OCI-LY1 (cell line): Measurements from ENCODE around the gene PSMD1.

ENCODE experiments used
- H2AFZ ChIP-seq: fragments of 200-600 bp; sonication (generic), shearing (Covaris generic); 2 replicates; pipeline ENCODE4 v1.6.0; 2014; ENCODE audit warnings: antibody characterized with exemption, mild to moderate bottlenecking, low read length
- H3F3A ChIP-seq: fragments of 200-600 bp; sonication (generic), shearing (Covaris generic); 2 replicates; pipeline ENCODE4 v1.6.0; 2014; ENCODE audit warnings: mild to moderate bottlenecking, antibody characterized with exemption, low read length, moderate library complexity; ENCODE audit not compliant: insufficient read depth
- H3K27ac ChIP-seq: fragments of 200-600 bp; sonication (generic); 2 replicates; pipeline ENCODE4 v1.5.1; 2014; ENCODE audit warnings: low read length, mixed run types, mild to moderate bottlenecking, low read depth; ENCODE audit not compliant: poor library complexity, severe bottlenecking
- H3K27me3 ChIP-seq: fragments of 200-600 bp; sonication (generic); 2 replicates; pipeline ENCODE4 v1.6.0; 2014; ENCODE audit warnings: antibody characterized with exemption, mild to moderate bottlenecking, low read length, moderate library complexity; ENCODE audit not compliant: insufficient read depth
- H3K36me3 ChIP-seq: fragments of 200-600 bp; sonication (generic); 2 replicates; pipeline ENCODE4 v1.6.1; 2014; ENCODE audit warnings: mild to moderate bottlenecking, antibody characterized with exemption, low read length, moderate library complexity, mixed read lengths; ENCODE audit not compliant: insufficient read depth
- H3K4me1 ChIP-seq: fragments of 200-600 bp; sonication (generic); 2 replicates; pipeline ENCODE4 v1.5.1; 2014; ENCODE audit warnings: mild to moderate bottlenecking, low read length, moderate library complexity; ENCODE audit not compliant: insufficient read depth, severe bottlenecking
- H3K4me2 ChIP-seq: fragments of 200-600 bp; sonication (generic), shearing (Covaris generic); 2 replicates; pipeline ENCODE4 v1.6.1; 2014; ENCODE audit warnings: low read length
- H3K4me3 ChIP-seq: fragments of 200-600 bp; sonication (generic); 2 replicates; pipeline ENCODE4 v1.5.1; 2014; ENCODE audit warnings: low read length, low read depth, mild to moderate bottlenecking, mixed read lengths; ENCODE audit not compliant: poor library complexity, severe bottlenecking
- H3K79me2 ChIP-seq: fragments of 200-600 bp; shearing (Covaris generic); 2 replicates; pipeline ENCODE4 v1.6.1; 2016; ENCODE audit warnings: mixed run types, low read length, mixed read lengths; ENCODE audit not compliant: insufficient read depth
- H3K9ac ChIP-seq: fragments of 200-600 bp; sonication (generic), shearing (Covaris generic); 2 replicates; pipeline ENCODE4 v1.6.1; 2014; ENCODE audit warnings: mild to moderate bottlenecking, low read length, mixed read lengths
- H3K9me2 ChIP-seq: fragments of 200-600 bp; sonication (generic), shearing (Covaris generic); 2 replicates; pipeline ENCODE4 v1.6.1; 2014; ENCODE audit warnings: low read depth, mild to moderate bottlenecking, low read length, mixed read lengths
- H3K9me3 ChIP-seq: fragments of 200-600 bp; shearing (Covaris generic); 2 replicates; pipeline ENCODE4 v1.6.1; 2014; ENCODE audit warnings: low read length, mixed read lengths
- H4K20me1 ChIP-seq: fragments of 200-600 bp; sonication (generic), shearing (Covaris generic); 2 replicates; pipeline ENCODE4 v1.6.0; 2016; ENCODE audit warnings: mild to moderate bottlenecking, low read length; ENCODE audit not compliant: insufficient read depth
- EZH2 ChIP-seq: fragments of 200-600 bp; sonication (generic), shearing (Covaris generic); IDR thresholded peaks from 2 replicates; pipeline ENCODE4 v1.8.0; 2017; ENCODE audit warnings: borderline replicate concordance, mixed run types, mild to moderate bottlenecking, antibody characterized with exemption, low read length, moderate library complexity, mixed read lengths
- TF ChIP-seq, protein P1 (sequence below): fragments of 200-600 bp; sonication (generic), shearing (Covaris generic); IDR thresholded peaks from 2 replicates; pipeline ENCODE4 v1.5.1; 2017; ENCODE audit warnings: mild to moderate bottlenecking, antibody characterized with exemption, low read length, moderate library complexity, mixed read lengths

Gene PSMD1

DNA sequence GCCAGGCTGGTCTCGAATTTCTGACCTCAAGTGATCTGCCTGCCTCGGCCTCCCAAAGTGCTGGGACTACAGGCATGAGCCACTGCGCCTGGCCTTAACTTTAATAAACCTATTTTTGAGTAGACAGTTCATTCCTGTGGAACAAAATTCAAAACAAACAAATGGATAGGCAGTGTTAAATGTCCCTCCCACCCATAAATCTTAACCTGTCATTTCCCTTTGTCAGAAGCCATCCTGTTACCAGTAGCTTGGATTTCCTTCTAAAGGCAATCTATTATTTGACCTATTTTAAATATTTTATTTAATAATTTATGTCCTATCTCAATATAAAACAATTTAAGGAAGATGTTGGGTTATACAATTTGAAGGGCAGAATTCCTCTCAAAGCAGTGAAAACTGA, 25.9 kb upstream of the PSMD1 start:
- H3K4me3 ChIP-seq = no peak overlapping the region

DNA sequence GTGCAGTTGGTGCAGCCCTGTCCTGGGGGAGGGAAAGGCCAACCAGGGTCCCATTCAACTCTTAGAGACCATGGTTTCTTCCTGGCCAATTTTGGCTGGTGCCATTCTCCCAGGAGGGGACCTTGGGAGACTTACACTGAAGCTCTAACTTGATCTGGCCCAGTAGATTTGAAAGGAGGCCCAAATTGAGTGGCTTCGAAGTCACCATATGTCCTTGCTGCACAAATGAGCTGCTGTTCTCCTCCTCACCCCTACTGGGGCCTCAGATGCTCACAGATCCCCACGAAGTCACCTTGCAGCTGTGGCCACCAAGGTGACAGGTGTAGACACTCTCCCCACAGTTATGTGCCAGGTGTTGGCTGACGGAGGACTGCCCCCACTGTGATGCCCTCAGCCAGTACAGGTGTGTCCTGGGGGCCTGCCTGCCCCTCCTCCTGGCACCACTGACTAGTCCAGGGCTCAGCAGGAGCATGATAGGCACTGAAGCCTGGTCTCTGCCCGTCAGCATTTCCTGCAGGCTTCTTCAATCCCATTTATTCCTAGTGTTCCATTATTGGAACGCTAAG, 24.0 kb upstream of the PSMD1 start:
- no peak overlapping the region for H2AFZ ChIP-seq
- no peak overlapping the region for H3K27ac ChIP-seq
- H3K4me2 ChIP-seq = no peak overlapping the region
- no peak overlapping the region for H3K4me3 ChIP-seq
- peaks cover 10% of the 10 kb centered on the region for H3K4me1 ChIP-seq
- no peaks in the 10 kb centered on the region for H3K79me2 ChIP-seq
- TF ChIP-seq EZH2 = no peak
- TF ChIP-seq, protein P1, sequence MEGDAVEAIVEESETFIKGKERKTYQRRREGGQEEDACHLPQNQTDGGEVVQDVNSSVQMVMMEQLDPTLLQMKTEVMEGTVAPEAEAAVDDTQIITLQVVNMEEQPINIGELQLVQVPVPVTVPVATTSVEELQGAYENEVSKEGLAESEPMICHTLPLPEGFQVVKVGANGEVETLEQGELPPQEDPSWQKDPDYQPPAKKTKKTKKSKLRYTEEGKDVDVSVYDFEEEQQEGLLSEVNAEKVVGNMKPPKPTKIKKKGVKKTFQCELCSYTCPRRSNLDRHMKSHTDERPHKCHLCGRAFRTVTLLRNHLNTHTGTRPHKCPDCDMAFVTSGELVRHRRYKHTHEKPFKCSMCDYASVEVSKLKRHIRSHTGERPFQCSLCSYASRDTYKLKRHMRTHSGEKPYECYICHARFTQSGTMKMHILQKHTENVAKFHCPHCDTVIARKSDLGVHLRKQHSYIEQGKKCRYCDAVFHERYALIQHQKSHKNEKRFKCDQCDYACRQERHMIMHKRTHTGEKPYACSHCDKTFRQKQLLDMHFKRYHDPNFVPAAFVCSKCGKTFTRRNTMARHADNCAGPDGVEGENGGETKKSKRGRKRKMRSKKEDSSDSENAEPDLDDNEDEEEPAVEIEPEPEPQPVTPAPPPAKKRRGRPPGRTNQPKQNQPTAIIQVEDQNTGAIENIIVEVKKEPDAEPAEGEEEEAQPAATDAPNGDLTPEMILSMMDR = no peak
- H3K27me3 ChIP-seq = no peaks in the 10 kb centered on the region
- no peaks in the 10 kb centered on the region for H4K20me1 ChIP-seq
- H3K9me2 ChIP-seq = no peaks in the 10 kb centered on the region
- no peak overlapping the region for H3K9ac ChIP-seq
- H3K36me3 ChIP-seq = no peaks in the 10 kb centered on the region
- H3K9me3 ChIP-seq = no peaks in the 10 kb centered on the region
- H3F3A ChIP-seq = no peaks in the 10 kb centered on the region

More for the DNA sequence above, 25.9 kb upstream of the PSMD1 start:
- H3K9me3 ChIP-seq = no peaks in the 10 kb centered on the region
- no peaks in the 10 kb centered on the region for H3K79me2 ChIP-seq
- H3K9me2 ChIP-seq = no peaks in the 10 kb centered on the region
- TF ChIP-seq, protein P1 = no peak
- TF ChIP-seq EZH2 = no peak
- no peak overlapping the region for H3K9ac ChIP-seq
- no peaks in the 10 kb centered on the region for H3K27me3 ChIP-seq
- H3K4me2 ChIP-seq = no peak overlapping the region
- peaks cover 10% of the 10 kb centered on the region for H3K4me1 ChIP-seq
- H2AFZ ChIP-seq = no peak overlapping the region
- H3K36me3 ChIP-seq = no peaks in the 10 kb centered on the region
- H3K27ac ChIP-seq = no peak overlapping the region
- H4K20me1 ChIP-seq = no peaks in the 10 kb centered on the region
- H3F3A ChIP-seq = no peaks in the 10 kb centered on the region

DNA sequence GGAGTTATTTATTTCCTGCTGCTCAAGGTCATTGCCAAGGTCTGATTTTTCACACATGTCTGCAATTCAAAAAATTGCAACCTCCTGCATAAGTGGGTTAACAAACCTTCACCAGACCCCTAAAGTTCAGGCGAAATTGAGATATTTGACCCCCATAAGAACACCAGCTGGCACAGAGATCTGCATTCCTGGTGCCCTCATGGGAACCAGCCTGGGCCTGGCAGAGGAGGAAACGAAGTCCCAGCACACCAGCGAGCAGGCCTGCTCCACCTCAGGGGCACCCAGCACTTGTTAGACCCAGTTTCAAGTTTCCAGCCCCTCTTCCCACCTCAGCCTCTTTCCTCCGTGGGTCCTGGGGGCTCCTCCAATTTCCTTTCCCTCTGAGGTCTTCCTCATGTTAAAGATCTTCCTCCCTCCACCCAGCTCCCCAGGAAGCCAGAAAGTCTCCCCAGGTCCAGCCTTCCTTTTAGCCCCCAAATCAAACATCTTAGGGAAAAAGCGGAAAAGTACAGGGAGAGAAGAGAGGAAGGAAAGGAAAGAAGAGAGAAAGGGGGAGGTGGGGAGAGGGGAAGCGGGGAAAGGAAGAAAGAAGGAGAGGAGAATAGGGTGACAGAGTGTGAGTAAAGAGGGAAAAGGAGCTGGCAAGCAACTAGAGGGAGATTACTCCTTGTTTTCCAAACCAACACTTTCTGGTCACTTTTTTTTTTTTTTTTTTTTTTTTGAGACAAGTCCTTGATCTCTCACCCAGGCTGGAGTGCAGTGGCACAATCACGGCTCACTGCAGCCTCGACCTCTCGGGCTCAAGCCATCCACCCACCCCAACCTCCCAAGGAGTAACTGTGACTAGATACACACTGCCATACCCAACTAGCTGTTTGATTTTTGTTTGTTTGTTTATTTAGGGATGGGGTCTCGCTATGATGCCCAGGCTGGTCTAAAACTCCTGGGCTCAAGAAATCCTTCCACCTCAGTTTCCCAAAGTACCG, 23.2 kb upstream of the PSMD1 start:
- Histone ChIP-seq H3K4me2 (no peak overlapping the region), H3K9me3 (no peaks in the 10 kb centered on the region), H3F3A (no peaks in the 10 kb centered on the region), H3K4me1 (peaks cover 10% of the 10 kb centered on the region), H3K36me3 (no peaks in the 10 kb centered on the region), H2AFZ (no peak overlapping the region), H3K9me2 (no peaks in the 10 kb centered on the region), H3K27ac (no peak overlapping the region), H4K20me1 (no peaks in the 10 kb centered on the region), H3K27me3 (no peaks in the 10 kb centered on the region), H3K4me3 (no peak overlapping the region), H3K79me2 (no peaks in the 10 kb centered on the region), H3K9ac (no peak overlapping the region)
- TF ChIP-seq, protein P1 = no peak
- no peak for TF ChIP-seq EZH2
